ENCODE data around the gene TBC1D17.

TBC1D17 gene

GRCh38 chr19:49830766-49831165 is 46.7 kb upstream of the TBC1D17 start:
- H4K20me1 ChIP-seq (ENCODE audit: control insufficient read depth, insufficient read depth, low read depth, low read length): no peaks in the 10 kb centered on the region
- H3K36me3 ChIP-seq (ENCODE audit: control insufficient read depth, low read length): peaks cover 89% of the 10 kb centered on the region
- TF ChIP-seq, protein P1, sequence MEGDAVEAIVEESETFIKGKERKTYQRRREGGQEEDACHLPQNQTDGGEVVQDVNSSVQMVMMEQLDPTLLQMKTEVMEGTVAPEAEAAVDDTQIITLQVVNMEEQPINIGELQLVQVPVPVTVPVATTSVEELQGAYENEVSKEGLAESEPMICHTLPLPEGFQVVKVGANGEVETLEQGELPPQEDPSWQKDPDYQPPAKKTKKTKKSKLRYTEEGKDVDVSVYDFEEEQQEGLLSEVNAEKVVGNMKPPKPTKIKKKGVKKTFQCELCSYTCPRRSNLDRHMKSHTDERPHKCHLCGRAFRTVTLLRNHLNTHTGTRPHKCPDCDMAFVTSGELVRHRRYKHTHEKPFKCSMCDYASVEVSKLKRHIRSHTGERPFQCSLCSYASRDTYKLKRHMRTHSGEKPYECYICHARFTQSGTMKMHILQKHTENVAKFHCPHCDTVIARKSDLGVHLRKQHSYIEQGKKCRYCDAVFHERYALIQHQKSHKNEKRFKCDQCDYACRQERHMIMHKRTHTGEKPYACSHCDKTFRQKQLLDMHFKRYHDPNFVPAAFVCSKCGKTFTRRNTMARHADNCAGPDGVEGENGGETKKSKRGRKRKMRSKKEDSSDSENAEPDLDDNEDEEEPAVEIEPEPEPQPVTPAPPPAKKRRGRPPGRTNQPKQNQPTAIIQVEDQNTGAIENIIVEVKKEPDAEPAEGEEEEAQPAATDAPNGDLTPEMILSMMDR (IDR thresholded peaks at IDR 0.05; ENCODE audit: low read depth, low read length, poor library complexity, severe bottlenecking): no peak
- no peak for TF ChIP-seq EZH2phosphoT487 (IDR thresholded peaks at IDR 0.05; ENCODE audit: borderline replicate concordance, low read length)
- H3K9me2 ChIP-seq (replicated peaks; ENCODE audit: control insufficient read depth, low read length): no peaks in the 10 kb centered on the region
- no peaks in the 10 kb centered on the region for H3K27me3 ChIP-seq (ENCODE audit: control insufficient read depth, low read length)
- no peak overlapping the region for H3K4me2 ChIP-seq (ENCODE audit: low read length)
- H3K79me2 ChIP-seq (ENCODE audit: control insufficient read depth, low read length): peaks cover 34% of the 10 kb centered on the region
- H3K4me1 ChIP-seq (ENCODE audit: control insufficient read depth, low read length): no peaks in the 10 kb centered on the region
- H3K4me3 ChIP-seq (ENCODE audit: low read length): no peak overlapping the region
- H3F3A ChIP-seq (ENCODE audit: control insufficient read depth, insufficient read depth): no peaks in the 10 kb centered on the region
- H3K27ac ChIP-seq (ENCODE audit: low read depth, low read length): no peak overlapping the region
- no peaks in the 10 kb centered on the region for H3K9me3 ChIP-seq (ENCODE audit: control insufficient read depth, insufficient read depth, low read length)

- no peak overlapping the region for H3K4me2 ChIP-seq (ENCODE audit: low read length)
- H3K79me2 ChIP-seq (ENCODE audit: control insufficient read depth, low read length): peaks cover 26% of the 10 kb centered on the region
- no peaks in the 10 kb centered on the region for H3K9me2 ChIP-seq (replicated peaks; ENCODE audit: control insufficient read depth, low read length)
- no peak overlapping the region for H3K4me3 ChIP-seq (ENCODE audit: low read length)
- H3K4me1 ChIP-seq (ENCODE audit: control insufficient read depth, low read length): no peaks in the 10 kb centered on the region
- H3K9me3 ChIP-seq (ENCODE audit: control insufficient read depth, insufficient read depth, low read length): no peaks in the 10 kb centered on the region
- no peaks in the 10 kb centered on the region for H3F3A ChIP-seq (ENCODE audit: control insufficient read depth, insufficient read depth)
- H3K36me3 ChIP-seq (ENCODE audit: control insufficient read depth, low read length): peaks cover 91% of the 10 kb centered on the region
- no peak for TF ChIP-seq EZH2phosphoT487 (IDR thresholded peaks at IDR 0.05; ENCODE audit: borderline replicate concordance, low read length)
- TF ChIP-seq, protein P1 (IDR thresholded peaks at IDR 0.05; ENCODE audit: low read depth, low read length, poor library complexity, severe bottlenecking): no peak
- no peaks in the 10 kb centered on the region for H3K27me3 ChIP-seq (ENCODE audit: control insufficient read depth, low read length)
- no peak overlapping the region for H3K27ac ChIP-seq (ENCODE audit: low read depth, low read length)
- no peaks in the 10 kb centered on the region for H4K20me1 ChIP-seq (ENCODE audit: control insufficient read depth, insufficient read depth, low read depth, low read length)
Observed at GRCh38 chr19:49831592-49831991, 45.9 kb upstream of the TBC1D17 start.

GRCh38 chr19:49832556-49832955 is 44.9 kb upstream of the TBC1D17 start:
- H3K27ac ChIP-seq (ENCODE audit: low read depth, low read length): no peak overlapping the region
- 0 out of 2 replicates have a peak, but pooled peaks cover 2% of the 10 kb centered on the region for H4K20me1 ChIP-seq (ENCODE audit: control insufficient read depth, insufficient read depth, low read depth, low read length)
- no peaks in the 10 kb centered on the region for H3K27me3 ChIP-seq (ENCODE audit: control insufficient read depth, low read length)
- H3K9me3 ChIP-seq (ENCODE audit: control insufficient read depth, insufficient read depth, low read length): no peaks in the 10 kb centered on the region
- H3K4me1 ChIP-seq (ENCODE audit: control insufficient read depth, low read length): no peaks in the 10 kb centered on the region
- H3F3A ChIP-seq (ENCODE audit: control insufficient read depth, insufficient read depth): no peaks in the 10 kb centered on the region
- TF ChIP-seq, protein P1 (IDR thresholded peaks at IDR 0.05; ENCODE audit: low read depth, low read length, poor library complexity, severe bottlenecking): no peak
- H3K9me2 ChIP-seq (replicated peaks; ENCODE audit: control insufficient read depth, low read length): no peaks in the 10 kb centered on the region
- peaks cover 92% of the 10 kb centered on the region for H3K36me3 ChIP-seq (ENCODE audit: control insufficient read depth, low read length)
- H3K4me3 ChIP-seq (ENCODE audit: low read length): no peak overlapping the region
- H3K79me2 ChIP-seq (ENCODE audit: control insufficient read depth, low read length): peaks cover 16% of the 10 kb centered on the region
- H3K4me2 ChIP-seq (ENCODE audit: low read length): no peak overlapping the region

DNA sequence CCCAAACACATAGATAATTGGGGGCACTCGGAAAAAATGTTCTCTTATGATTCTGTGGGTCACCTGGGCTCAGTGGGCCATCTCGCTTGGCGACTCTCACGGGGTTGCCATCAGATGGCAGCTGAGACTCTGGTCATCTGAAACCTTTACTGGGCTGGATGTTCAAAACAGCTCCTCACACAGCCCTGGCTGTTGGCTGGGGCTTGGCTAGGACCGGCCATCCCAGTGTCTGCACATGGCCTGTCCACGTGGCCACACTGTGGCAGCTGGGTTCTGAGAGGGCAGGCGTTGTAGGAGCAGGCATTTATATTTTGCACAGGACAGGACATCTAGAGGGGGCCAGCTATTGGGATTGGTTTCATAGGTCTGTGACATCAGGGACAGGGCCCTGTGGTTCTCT is 43.9 kb upstream of the TBC1D17 start:
- no peaks in the 10 kb centered on the region for H3K9me3 ChIP-seq (ENCODE audit: control insufficient read depth, insufficient read depth, low read length)
- peaks cover 9% of the 10 kb centered on the region for H3K79me2 ChIP-seq (ENCODE audit: control insufficient read depth, low read length)
- no peaks in the 10 kb centered on the region for H3K27me3 ChIP-seq (ENCODE audit: control insufficient read depth, low read length)
- peaks cover 95% of the 10 kb centered on the region for H3K36me3 ChIP-seq (ENCODE audit: control insufficient read depth, low read length)
- no peak overlapping the region for H3K4me2 ChIP-seq (ENCODE audit: low read length)
- no peaks in the 10 kb centered on the region for H3K9me2 ChIP-seq (replicated peaks; ENCODE audit: control insufficient read depth, low read length)
- TF ChIP-seq EZH2phosphoT487 (IDR thresholded peaks at IDR 0.05; ENCODE audit: borderline replicate concordance, low read length): no peak
- TF ChIP-seq, protein P1 (IDR thresholded peaks at IDR 0.05; ENCODE audit: low read depth, low read length, poor library complexity, severe bottlenecking): no peak
- 0 out of 2 replicates have a peak, but pooled peaks cover 2% of the 10 kb centered on the region for H4K20me1 ChIP-seq (ENCODE audit: control insufficient read depth, insufficient read depth, low read depth, low read length)
- no peaks in the 10 kb centered on the region for H3F3A ChIP-seq (ENCODE audit: control insufficient read depth, insufficient read depth)
- no peaks in the 10 kb centered on the region for H3K4me1 ChIP-seq (ENCODE audit: control insufficient read depth, low read length)
- no peak overlapping the region for H3K4me3 ChIP-seq (ENCODE audit: low read length)
- H3K27ac ChIP-seq (ENCODE audit: low read depth, low read length): no peak overlapping the region
